Suprapubic skin (tissue), 4 donors: Measurements from ENCODE around the gene NUP42. TPM values are rescaled to one million over a fixed set of nuclear protein-coding genes. Genes with fewer than 3 reads are reported as not detected.

ENCODE experiments used
- DNase-seq, 2 donors: peaks; one replicate each; pipeline ENCODE4 v3.0.0-alpha.2; 2019; ENCODE audit warnings: low spot score in 2 of 2
- H3K27ac ChIP-seq: fragments of 200-600 bp; sonication (generic); one replicate; pipeline ENCODE4 v1.5.1; 2019
- H3K27me3 ChIP-seq: fragments of 200-600 bp; sonication (generic); one replicate; pipeline ENCODE4 v1.5.1; 2019
- H3K36me3 ChIP-seq: fragments of 200-600 bp; sonication (generic); one replicate; pipeline ENCODE4 v1.5.1; 2019
- H3K4me1 ChIP-seq: fragments of 200-600 bp; sonication (generic); one replicate; pipeline ENCODE4 v1.5.1; 2019
- H3K4me3 ChIP-seq: fragments of 200-600 bp; sonication (generic); one replicate; pipeline ENCODE4 v1.5.1; 2019; ENCODE audit warnings: mild to moderate bottlenecking
- H3K9me3 ChIP-seq: fragments of 200-600 bp; sonication (generic); one replicate; pipeline ENCODE4 v1.5.1; 2019
- CTCF ChIP-seq, 2 donors: fragments of 200-600 bp in 1 of 2; fragments of 450-650 bp in 1 of 2; sonication (generic) in 1 of 2; IDR thresholded peaks; one replicate each; pipeline ENCODE4 v1.5.1; 2016 to 2019; ENCODE audit warnings: antibody characterized with exemption in 2 of 2, mild to moderate bottlenecking in 1 of 2, moderate library complexity in 1 of 2
- EP300 ChIP-seq: sonication (generic); formaldehyde crosslinking; IDR thresholded peaks from one replicate; pipeline ENCODE4 v1.6.1; 2017; ENCODE audit warnings: antibody characterized with exemption
- POLR2A ChIP-seq, 2 donors: fragments of 450-650 bp; IDR thresholded peaks; one replicate each; pipeline ENCODE4 v1.6.1; 2017; ENCODE audit warnings: antibody characterized with exemption in 2 of 2, mild to moderate bottlenecking in 2 of 2, moderate library complexity in 2 of 2
- POLR2AphosphoS5 ChIP-seq, 3 donors: sonication (generic); formaldehyde crosslinking; IDR thresholded peaks; one replicate each; pipeline ENCODE4 v1.6.1; 2017; ENCODE audit warnings: antibody characterized with exemption in 3 of 3
- WGBS: methylation state at CpG from one replicate; pipeline ENCODE4 v1.1.5; 2018; 5-methylcytosine and 5-hydroxymethylcytosine counted together
- total RNA-seq, 4 donors: library from RNA; depleted of rRNA; stranded (reverse); fragments of >200 nt; gene quantifications; one replicate each; pipeline ENCODE4 v1.1.0, GENCODE V29; 2016

The NUP42 gene
- total RNA-seq = 10 to 100 TPM; 34.4 to 46.6 (median 38.0) TPM

- no peaks in the 10 kb centered on the region for H3K9me3 ChIP-seq
- H3K4me1 ChIP-seq = peaks cover 33% of the 10 kb centered on the region
- H3K27me3 ChIP-seq = no peaks in the 10 kb centered on the region
- no peaks in the 10 kb centered on the region for H3K36me3 ChIP-seq
- peak; percentile 97 for DNase-seq
- H3K4me3 ChIP-seq = peak within 1 kb of the TSS; percentile 81
- H3K27ac ChIP-seq = peak within 1 kb of the TSS; percentile 90
- WGBS = under 1% methylated on average over 28 of the region's 63 CpGs
- TF ChIP-seq CTCF (IDR thresholded peaks at IDR 0.05) = no peak
- peak; percentile 45 to 92 (median 91) for TF ChIP-seq POLR2AphosphoS5 (IDR thresholded peaks at IDR 0.05)
- TF ChIP-seq EP300 = no peak
- peak in 1 of 2 donors; percentile 48 for TF ChIP-seq POLR2A (IDR thresholded peaks at IDR 0.05)
Measured at GRCh38 chr7:23181684-23182553, at the start of gene NUP42. TSS of gene NUP42 (plus strand) at chr7:23182048. CDS start at chr7:23182086, 38 bp downstream.

GRCh38 chr7:23133797-23134196 lies 48.1 kb upstream of the NUP42 start:
- no peak for DNase-seq
- peaks cover 7% of the 10 kb centered on the region for H3K36me3 ChIP-seq
- H3K9me3 ChIP-seq = no peaks in the 10 kb centered on the region
- H3K4me1 ChIP-seq = no peaks in the 10 kb centered on the region
- TF ChIP-seq EP300 (no peak), CTCF (IDR thresholded peaks at IDR 0.05) (no peak), POLR2A (IDR thresholded peaks at IDR 0.05) (no peak), POLR2AphosphoS5 (IDR thresholded peaks at IDR 0.05) (no peak)
- H3K27me3 ChIP-seq = no peaks in the 10 kb centered on the region
- H3K4me3 ChIP-seq = no peak overlapping the region
- H3K27ac ChIP-seq = no peak overlapping the region

GRCh38 chr7:23135755-23136154 lies 46.1 kb upstream of the NUP42 start:
- WGBS = 84% methylated on average over 1 of the region's 1 CpG
- no peak for TF ChIP-seq POLR2AphosphoS5 (IDR thresholded peaks at IDR 0.05)
- no peak for TF ChIP-seq CTCF (IDR thresholded peaks at IDR 0.05)
- no peak for TF ChIP-seq POLR2A (IDR thresholded peaks at IDR 0.05)
- no peak for TF ChIP-seq EP300
- H3K4me3 ChIP-seq = no peak overlapping the region
- H3K9me3 ChIP-seq = no peaks in the 10 kb centered on the region
- H3K36me3 ChIP-seq = no peaks in the 10 kb centered on the region
- no peaks in the 10 kb centered on the region for H3K4me1 ChIP-seq
- H3K27ac ChIP-seq = no peak overlapping the region
- no peak for DNase-seq
- H3K27me3 ChIP-seq = no peaks in the 10 kb centered on the region

GRCh38 chr7:23136216-23136615 lies 45.6 kb upstream of the NUP42 start:
- no peak for DNase-seq
- no peak for TF ChIP-seq CTCF (IDR thresholded peaks at IDR 0.05)
- no peak for TF ChIP-seq EP300
- no peak for TF ChIP-seq POLR2A (IDR thresholded peaks at IDR 0.05)
- TF ChIP-seq POLR2AphosphoS5 (IDR thresholded peaks at IDR 0.05) = no peak
- Histone ChIP-seq H3K27me3 (no peaks in the 10 kb centered on the region), H3K36me3 (peaks cover 4% of the 10 kb centered on the region), H3K4me1 (no peaks in the 10 kb centered on the region), H3K9me3 (no peaks in the 10 kb centered on the region), H3K4me3 (no peak overlapping the region), H3K27ac (no peak overlapping the region)
- 89% methylated on average over 1 of the region's 1 CpG for WGBS

GRCh38 chr7:23157679-23158078 lies 24.2 kb upstream of the NUP42 start:
- 75% methylated on average over 6 of the region's 6 CpGs for WGBS
- H3K9me3 ChIP-seq = no peaks in the 10 kb centered on the region
- no peaks in the 10 kb centered on the region for H3K27me3 ChIP-seq
- H3K27ac ChIP-seq = no peak overlapping the region
- H3K36me3 ChIP-seq = peaks cover 26% of the 10 kb centered on the region
- DNase-seq = no peak
- H3K4me1 ChIP-seq = no peaks in the 10 kb centered on the region
- no peak for TF ChIP-seq EP300
- TF ChIP-seq POLR2A (IDR thresholded peaks at IDR 0.05) = no peak
- TF ChIP-seq POLR2AphosphoS5 (IDR thresholded peaks at IDR 0.05) = no peak
- TF ChIP-seq CTCF (IDR thresholded peaks at IDR 0.05) = no peak
- H3K4me3 ChIP-seq = no peak overlapping the region
